HepG2 (cell line): ENCODE data around the gene ZNF483. TPM values are rescaled to one million over a fixed set of nuclear protein-coding genes. Genes with fewer than 3 reads are reported as not detected.
A peak's percentile ranks its signal among the peaks of the same experiment; 100 is the strongest.

ENCODE experiments used
- ARID5B ChIP-seq: IDR thresholded peaks from 2 replicates; pipeline ENCODE4 v1.4.0; 2020; ENCODE audit warnings: mild to moderate bottlenecking, missing genetic modification reagents
- BRF2 ChIP-seq: sonication (generic); formaldehyde crosslinking; IDR thresholded peaks from 2 replicates; pipeline ENCODE4 v1.8.1; 2022; ENCODE audit warnings: mild to moderate bottlenecking, missing genetic modification reagents
- CBX5 ChIP-seq: sonication (generic); formaldehyde crosslinking; IDR thresholded peaks from 2 replicates; pipeline ENCODE4 v1.4.0; 2020; ENCODE audit warnings: missing genetic modification reagents, borderline replicate concordance
- ESRRA ChIP-seq: sonication (generic); formaldehyde crosslinking; IDR thresholded peaks from 2 replicates; pipeline ENCODE4 v1.5.1; 2020; ENCODE audit warnings: mild to moderate bottlenecking, low read depth, missing genetic modification reagents
- HIVEP1 ChIP-seq: sonication (generic); formaldehyde crosslinking; IDR thresholded peaks from 2 replicates; pipeline ENCODE4 v1.4.0; 2020; ENCODE audit warnings: mild to moderate bottlenecking, missing genetic modification reagents
- IRF2 ChIP-seq: IDR thresholded peaks from 2 replicates; pipeline ENCODE4 v1.6.1; 2018; ENCODE audit warnings: missing genetic modification reagents, missing compliant biosample characterization
- JUNB ChIP-seq: sonication (generic); formaldehyde crosslinking; IDR thresholded peaks from 2 replicates; pipeline ENCODE4 v1.8.0; 2022; ENCODE audit warnings: missing genetic modification reagents, mild to moderate bottlenecking, borderline replicate concordance
- KAT7 ChIP-seq: IDR thresholded peaks from 2 replicates; pipeline ENCODE4 v1.6.1; 2018; ENCODE audit warnings: borderline replicate concordance, missing compliant biosample characterization
- KDM6A ChIP-seq: IDR thresholded peaks from 2 replicates; pipeline ENCODE4 v1.6.1; 2016; ENCODE audit warnings: low read depth
- PHF20 ChIP-seq: sonication (generic); formaldehyde crosslinking; IDR thresholded peaks from 2 replicates; pipeline ENCODE4 v1.5.0; 2020; ENCODE audit warnings: mild to moderate bottlenecking, missing genetic modification reagents
- SP1 ChIP-seq, 2 experiments: fragments of 450-650 bp in 1 of 2; sonication (generic) in 1 of 2; formaldehyde crosslinking in 1 of 2; IDR thresholded peaks; 2 replicates each; pipeline versions ENCODE4 v1.4.0 to v1.6.1; 2016 to 2020; ENCODE audit warnings: missing genetic modification reagents in 1 of 2
- ZBTB14 ChIP-seq: sonication (generic); formaldehyde crosslinking; IDR thresholded peaks from 2 replicates; pipeline ENCODE4 v1.4.0; 2020; ENCODE audit warnings: missing genetic modification reagents
- ZFP82 ChIP-seq: sonication (generic); formaldehyde crosslinking; IDR thresholded peaks from 2 replicates; pipeline ENCODE4 v1.5.1; 2020; ENCODE audit warnings: mild to moderate bottlenecking, missing genetic modification reagents, borderline replicate concordance
- ZFP90 ChIP-seq: sonication (generic); formaldehyde crosslinking; IDR thresholded peaks from 2 replicates; pipeline ENCODE4 v1.8.0; 2022; ENCODE audit warnings: missing genetic modification reagents, mild to moderate bottlenecking, inconsistent platforms, borderline replicate concordance
- ZNF160 ChIP-seq: sonication (generic); formaldehyde crosslinking; IDR thresholded peaks from 2 replicates; pipeline ENCODE4 v1.8.0; 2022; ENCODE audit warnings: mild to moderate bottlenecking, inconsistent platforms, missing genetic modification reagents
- ZNF260 ChIP-seq: sonication (generic); formaldehyde crosslinking; IDR thresholded peaks from 2 replicates; pipeline ENCODE4 v1.4.0; 2020; ENCODE audit warnings: missing genetic modification reagents, low read depth, mild to moderate bottlenecking, borderline replicate concordance
- ZNF441 ChIP-seq: sonication (generic); formaldehyde crosslinking; IDR thresholded peaks from 2 replicates; pipeline ENCODE4 v1.7.0; 2021; ENCODE audit warnings: missing genetic modification reagents, borderline replicate concordance
- ZNF550 ChIP-seq: sonication (generic); formaldehyde crosslinking; IDR thresholded peaks from 2 replicates; pipeline ENCODE4 v1.4.0; 2020; ENCODE audit warnings: mild to moderate bottlenecking, missing genetic modification reagents, borderline replicate concordance
- ZNF567 ChIP-seq: sonication (generic); formaldehyde crosslinking; IDR thresholded peaks from 2 replicates; pipeline ENCODE4 v1.8.1; 2023; ENCODE audit warnings: mild to moderate bottlenecking, missing genetic modification reagents, borderline replicate concordance
- ZNF800 ChIP-seq: sonication (generic); formaldehyde crosslinking; IDR thresholded peaks from 2 replicates; pipeline ENCODE4 v1.4.0; 2020; ENCODE audit warnings: missing genetic modification reagents
- polyA plus RNA-seq, 8 experiments: library from polyadenylated mRNA; depleted of rRNA in 3 of 8; stranded (reverse) in 7 of 8; unstranded in 1 of 8; fragments of >200 nt; fragmentation: Illumina TruSeq in 4 of 8; extraction: Trizol in 4 of 8; gene quantifications; 2 replicates each; pipeline versions ENCODE4 v1.2.1 to v1.2.3, GENCODE V29; 2011 to 2016; ENCODE audit warnings: low read depth in 4 of 8, missing spikeins in 1 of 8, mixed read lengths in 1 of 8; ENCODE audit not compliant: insufficient read depth in 1 of 8
- total RNA-seq, 5 experiments: library from RNA; depleted of rRNA; stranded (reverse); fragments of >200 nt; fragmentation: Illumina TruSeq; extraction: Trizol; gene quantifications; 2 replicates each; pipeline ENCODE4 v1.2.3, GENCODE V29; 2016; ENCODE audit warnings: low read depth in 1 of 5

Gene ZNF483
- total and polyA plus RNA-seq, 2 of the 13 experiments (the other 11 are each of a cell fraction or from before 2014, with no cell fraction given): 2.0 to 9.5 TPM

GRCh38 chr9:111525056-111525977, at the start of gene ZNF483 (continued):
- TF ChIP-seq ZNF160 (CRISPR knock-in tag) (peak; percentile 64; the same call in 1 of the 2 replicates), IRF2 (CRISPR knock-in tag) (peak; percentile 62; the same call in 1 of the 2 replicates), CBX5 (CRISPR knock-in tag) (no peak), SP1 (IDR thresholded peaks at IDR 0.05) (no peak), SP1 (CRISPR knock-in tag; IDR thresholded peaks at IDR 0.05) (no peak), PHF20 (CRISPR knock-in tag) (peak; percentile 48; the same call in 1 of the 2 replicates), ARID5B (CRISPR knock-in tag) (0 out of 2 replicates have a peak, but pooled peaks have one; percentile 25), HIVEP1 (CRISPR knock-in tag) (peak; percentile 68), KAT7 (CRISPR knock-in tag) (peak; percentile 81; the same call in 1 of the 2 replicates), JUNB (no peak), ZNF441 (CRISPR knock-in tag) (peak; percentile 52; the same call in 1 of the 2 replicates), ZNF260 (CRISPR knock-in tag) (no peak), ZNF800 (peak; percentile 86; the same call in 1 of the 2 replicates), ESRRA (CRISPR knock-in tag) (no peak), ZFP82 (CRISPR knock-in tag) (peak; percentile 56; the same call in 1 of the 2 replicates), KDM6A (no peak), ZFP90 (CRISPR knock-in tag) (peak; percentile 83; the same call in 1 of the 2 replicates), BRF2 (CRISPR knock-in tag) (peak; percentile 78; the same call in 1 of the 2 replicates), ZNF550 (CRISPR knock-in tag) (0 out of 2 replicates have a peak, but pooled peaks have one; percentile 39), ZNF567 (no peak), ZBTB14 (CRISPR knock-in tag) (peak; percentile 77)
